Lower leg skin (tissue), 3 donors: ENCODE results near the gene PTPRO.

ENCODE experiments used
- CTCF ChIP-seq, 3 donors: fragments of 450-650 bp; IDR thresholded peaks; one replicate each; pipeline ENCODE4 v1.5.1; 2016; ENCODE audit warnings: antibody characterized with exemption in 3 of 3, mild to moderate bottlenecking in 3 of 3, moderate library complexity in 2 of 3
- POLR2A ChIP-seq, 2 donors: fragments of 450-650 bp; IDR thresholded peaks; one replicate each; pipeline ENCODE4 v1.6.1; 2016 to 2017; ENCODE audit warnings: antibody characterized with exemption in 2 of 2, mild to moderate bottlenecking in 1 of 2, moderate library complexity in 1 of 2

GRCh38 chr12:15458008-15458407 is 135.7 kb downstream of the PTPRO start:
- TF ChIP-seq POLR2A (IDR thresholded peaks at IDR 0.05): no peak
- TF ChIP-seq CTCF (IDR thresholded peaks at IDR 0.05): no peak
